ENCODE measurements around the gene ATP12A.

Gene ATP12A

GRCh38 chr13:24648271-24648670 is 31.9 kb upstream of the ATP12A start:
- no peak for TF ChIP-seq CTCF (IDR thresholded peaks at IDR 0.05)
- H3K4me3 ChIP-seq (ENCODE audit: low read depth, low read length): no peak overlapping the region
- no peak overlapping the region for H3K9ac ChIP-seq

GRCh38 chr13:24648983-24649687 is 31.1 kb upstream of the ATP12A start:
- H3K9ac ChIP-seq: no peak overlapping the region
- no peak overlapping the region for H3K27ac ChIP-seq
- H2AFZ ChIP-seq: peak overlapping the region; percentile 38
- no peaks in the 10 kb centered on the region for H3K9me3 ChIP-seq (ENCODE audit: control insufficient read depth, low read length)
- H3K36me3 ChIP-seq (ENCODE audit: control insufficient read depth, insufficient read depth, low read length): no peaks in the 10 kb centered on the region
- no peaks in the 10 kb centered on the region for H3K27me3 ChIP-seq (ENCODE audit: control insufficient read depth, insufficient read depth, low read length)
- no peaks in the 10 kb centered on the region for H3K79me2 ChIP-seq
- H3K4me3 ChIP-seq (ENCODE audit: low read depth, low read length): no peak overlapping the region
- TF ChIP-seq CTCF (IDR thresholded peaks at IDR 0.05): no peak
- H3K4me1 ChIP-seq: no peaks in the 10 kb centered on the region
- H3K4me2 ChIP-seq (ENCODE audit: low read length): no peak overlapping the region

More at GRCh38 chr13:24648271-24648670, 31.9 kb upstream of the ATP12A start:
- H3K36me3 ChIP-seq (ENCODE audit: control insufficient read depth, insufficient read depth, low read length): no peaks in the 10 kb centered on the region
- no peaks in the 10 kb centered on the region for H3K79me2 ChIP-seq
- no peaks in the 10 kb centered on the region for H3K9me3 ChIP-seq (ENCODE audit: control insufficient read depth, low read length)
- H3K4me2 ChIP-seq (ENCODE audit: low read length): no peak overlapping the region
- H2AFZ ChIP-seq: no peak overlapping the region
- no peaks in the 10 kb centered on the region for H3K27me3 ChIP-seq (ENCODE audit: control insufficient read depth, insufficient read depth, low read length)
- H3K4me1 ChIP-seq: no peaks in the 10 kb centered on the region
- no peak overlapping the region for H3K27ac ChIP-seq

- H3K9ac ChIP-seq: no peak overlapping the region
- H3K27ac ChIP-seq: no peak overlapping the region
- H3K4me1 ChIP-seq: no peaks in the 10 kb centered on the region
- no peaks in the 10 kb centered on the region for H3K9me3 ChIP-seq (ENCODE audit: control insufficient read depth, low read length)
- H2AFZ ChIP-seq: peak overlapping the region; percentile 38
- H3K27me3 ChIP-seq (ENCODE audit: control insufficient read depth, insufficient read depth, low read length): no peaks in the 10 kb centered on the region
- H3K36me3 ChIP-seq (ENCODE audit: control insufficient read depth, insufficient read depth, low read length): no peaks in the 10 kb centered on the region
- H3K79me2 ChIP-seq: no peaks in the 10 kb centered on the region
- peak overlapping the region; percentile 19 for H3K4me2 ChIP-seq (ENCODE audit: low read length)
- no peak for TF ChIP-seq CTCF (IDR thresholded peaks at IDR 0.05)
- no peak overlapping the region for H3K4me3 ChIP-seq (ENCODE audit: low read depth, low read length)
These were observed 30.5 kb upstream of the ATP12A start for GRCh38 chr13:24649688-24650043.

- Histone ChIP-seq H3K9me3 (ENCODE audit: control insufficient read depth, low read length) (no peaks in the 10 kb centered on the region), H3K9ac (no peak overlapping the region), H3K27ac (no peak overlapping the region), H2AFZ (peak overlapping the region; percentile 38), H3K27me3 (ENCODE audit: control insufficient read depth, insufficient read depth, low read length) (no peaks in the 10 kb centered on the region), H3K4me2 (ENCODE audit: low read length) (peak overlapping the region; percentile 19), H3K4me1 (no peaks in the 10 kb centered on the region), H3K36me3 (ENCODE audit: control insufficient read depth, insufficient read depth, low read length) (no peaks in the 10 kb centered on the region), H3K4me3 (ENCODE audit: low read depth, low read length) (no peak overlapping the region), H3K79me2 (no peaks in the 10 kb centered on the region)
- no peak for TF ChIP-seq CTCF (IDR thresholded peaks at IDR 0.05)
These were observed 30.0 kb upstream of the ATP12A start for GRCh38 chr13:24650161-24650560.
